NCI-H1417 (cell line): ENCODE data around the gene ATXN7L3B.

Experiments used
- DNase-seq, 3 experiments: peaks; one replicate each; lab custom pipeline; 2025; lab: John Stamatoyannopoulos, UW

The ATXN7L3B gene

GRCh38 chr12:74537707-74538385 lies at the start of gene ATXN7L3B:
Gene ATXN7L3B, plus strand, starts transcription at chr12:74537835. Its CDS starts 278 bp downstream, at chr12:74538113.
- peak; percentile 98 to 100 (median 100) for DNase-seq

- no peak for DNase-seq
Measured at GRCh38 chr12:74488134-74488533, 49.5 kb upstream of the ATXN7L3B start.

GRCh38 chr12:74489543-74489942 lies 48.1 kb upstream of the ATXN7L3B start:
- no peak for DNase-seq

GRCh38 chr12:74490390-74491064 lies 47.1 kb upstream of the ATXN7L3B start:
- DNase-seq = peak in 2 of 3 experiments; percentile 33 to 69

- no peak for DNase-seq
Measured at GRCh38 chr12:74491374-74491773, 46.3 kb upstream of the ATXN7L3B start.

GRCh38 chr12:74499192-74499591 lies 38.4 kb upstream of the ATXN7L3B start:
- no peak for DNase-seq

GRCh38 chr12:74508873-74509657 lies 28.6 kb upstream of the ATXN7L3B start:
- peak; percentile 64 to 81 (median 70) for DNase-seq

- DNase-seq = no peak
Measured at GRCh38 chr12:74509886-74510285, 27.7 kb upstream of the ATXN7L3B start.

GRCh38 chr12:74514098-74514872 lies 23.4 kb upstream of the ATXN7L3B start:
- no peak for DNase-seq

- no peak for DNase-seq
Measured at GRCh38 chr12:74515849-74516248, 21.8 kb upstream of the ATXN7L3B start.

- DNase-seq = no peak
Measured at GRCh38 chr12:74526535-74526934, 11.1 kb upstream of the ATXN7L3B start.

- DNase-seq = no peak
Measured at GRCh38 chr12:74527491-74527890, 10.1 kb upstream of the ATXN7L3B start.

GRCh38 chr12:74530676-74531075 lies 7.0 kb upstream of the ATXN7L3B start:
- DNase-seq = no peak

GRCh38 chr12:74535536-74535935 lies 2.1 kb upstream of the ATXN7L3B start:
- DNase-seq = no peak

GRCh38 chr12:74537126-74537706 lies 419 bp upstream of the ATXN7L3B start:
- peak; percentile 83 to 99 (median 92) for DNase-seq

GRCh38 chr12:74538491-74539258 lies 1.0 kb downstream of the ATXN7L3B start:
- DNase-seq = peak; percentile 43 to 70 (median 58)

GRCh38 chr12:74539261-74539660 lies 1.6 kb downstream of the ATXN7L3B start:
- no peak for DNase-seq

- DNase-seq = peak in 2 of 3 experiments; percentile 40 to 73
Measured at GRCh38 chr12:74539765-74540526, 2.3 kb downstream of the ATXN7L3B start.

GRCh38 chr12:74541074-74541473 lies 3.4 kb downstream of the ATXN7L3B start:
- DNase-seq = no peak

GRCh38 chr12:74547249-74547648 lies 9.6 kb downstream of the ATXN7L3B start:
- DNase-seq = no peak
